EH (cell line): ENCODE results near the gene TOX3.

Source experiments
- DNase-seq: peaks from one replicate; pipeline ENCODE4 v3.0.0-alpha.2; 2015; ENCODE audit warnings: low read depth

The TOX3 gene

GRCh38 chr16:52398021-52398420 lies 148.9 kb downstream of the TOX3 start:
- DNase-seq: no peak

DNA sequence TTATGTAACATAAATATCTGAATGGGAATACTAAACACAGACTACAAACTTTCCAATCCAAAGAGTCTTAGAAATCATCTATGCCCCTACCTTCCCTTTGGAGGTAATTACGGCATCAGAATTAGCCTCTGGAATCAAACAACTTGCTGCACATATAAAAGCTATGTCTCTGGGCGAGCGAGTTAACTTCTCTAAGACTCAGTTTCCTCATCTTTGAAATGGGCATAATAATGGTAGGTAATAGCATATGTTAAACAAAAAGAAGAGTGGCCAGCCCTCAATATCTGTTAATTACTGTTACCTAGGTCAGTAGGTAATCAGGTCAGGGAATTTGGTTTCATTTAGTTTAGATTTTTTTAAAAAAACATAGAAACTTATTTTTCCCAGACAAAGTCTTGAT lies 153.5 kb downstream of the TOX3 start:
- DNase-seq: no peak

DNA sequence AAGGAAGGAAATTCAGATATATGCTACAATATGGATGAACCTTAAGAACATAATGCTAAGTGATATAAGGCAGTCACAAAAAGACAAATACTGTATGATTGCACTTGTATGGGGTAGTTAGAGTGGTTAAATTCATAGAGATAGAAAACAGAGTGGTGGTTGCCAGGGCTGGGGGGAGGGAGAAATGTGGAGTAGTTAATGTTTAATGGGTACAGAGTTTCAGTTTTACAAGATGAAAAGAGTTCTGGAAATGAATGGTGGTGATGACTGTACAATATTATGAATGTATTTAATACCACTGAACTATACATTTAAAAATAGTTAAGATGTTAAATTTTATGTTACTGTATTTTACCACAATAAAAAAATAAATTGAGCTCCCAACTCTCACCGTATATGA lies 157.9 kb downstream of the TOX3 start:
- no peak for DNase-seq
